Stimulated activated memory B cell treated with anti-CD40 and anti-IgM and Interleukin-4, amounts not matched to agents 10 μg/mL and 1 μg/mL and 100 μg/mL, for 72 hours (primary cell): Measurements from ENCODE around the gene SHANK1.
A peak's percentile ranks its signal among the peaks of the same experiment; 100 is the strongest.

Experiments
- ATAC-seq: fragments of 150-1000 bp; cut with Tn5 transposase; 2 replicates; pipeline ENCODE4 v1.10.0; 2021
- H3K27ac Mint-ChIP-seq: one replicate; pipeline ENCODE4 v1.8.0; 2022; ENCODE audit warnings: mild to moderate bottlenecking, mixed read lengths
- H3K27me3 Mint-ChIP-seq: one replicate; pipeline ENCODE4 v1.8.0; 2022; ENCODE audit warnings: mixed read lengths
- H3K36me3 Mint-ChIP-seq: one replicate; pipeline ENCODE4 v1.8.0; 2022; ENCODE audit warnings: mixed read lengths
- H3K4me1 Mint-ChIP-seq: one replicate; pipeline ENCODE4 v1.8.0; 2022; ENCODE audit warnings: mixed read lengths
- H3K4me3 Mint-ChIP-seq: one replicate; pipeline ENCODE4 v1.8.0; 2022; ENCODE audit warnings: mild to moderate bottlenecking, moderate library complexity, mixed read lengths
- H3K9me3 Mint-ChIP-seq: one replicate; pipeline ENCODE4 v1.8.0; 2022; ENCODE audit warnings: mixed read lengths

SHANK1 gene

GRCh38 chr19:50721441-50722137, 2.0 kb upstream of the SHANK1 start:
- peaks cover 23% of the 10 kb centered on the region for H3K4me1 Mint-ChIP-seq
- no peak overlapping the region for H3K4me3 Mint-ChIP-seq
- peaks cover 83% of the 10 kb centered on the region for H3K27me3 Mint-ChIP-seq
- H3K36me3 Mint-ChIP-seq, result no peaks in the 10 kb centered on the region
- no peak for ATAC-seq
- H3K27ac Mint-ChIP-seq, result no peak overlapping the region
- H3K9me3 Mint-ChIP-seq, result no peaks in the 10 kb centered on the region

- Mint-ChIP-seq H3K4me1 (peaks cover 23% of the 10 kb centered on the region), H3K36me3 (no peaks in the 10 kb centered on the region), H3K9me3 (no peaks in the 10 kb centered on the region), H3K27ac (no peak overlapping the region), H3K4me3 (no peak overlapping the region), H3K27me3 (peaks cover 83% of the 10 kb centered on the region)
- ATAC-seq, result no peak
These were observed 1.3 kb upstream of the SHANK1 start for GRCh38 chr19:50720921-50721381.

GRCh38 chr19:50720181-50720920, 749 bp upstream of the SHANK1 start:
- Mint-ChIP-seq H3K36me3 (no peaks in the 10 kb centered on the region), H3K9me3 (no peaks in the 10 kb centered on the region), H3K4me3 (peak overlapping the region; percentile 3), H3K4me1 (peaks cover 23% of the 10 kb centered on the region), H3K27me3 (peaks cover 83% of the 10 kb centered on the region), H3K27ac (no peak overlapping the region)
- no peak for ATAC-seq

- no peak for ATAC-seq
- no peaks in the 10 kb centered on the region for H3K36me3 Mint-ChIP-seq
- peaks cover 83% of the 10 kb centered on the region for H3K27me3 Mint-ChIP-seq
- no peaks in the 10 kb centered on the region for H3K9me3 Mint-ChIP-seq
- H3K4me1 Mint-ChIP-seq, result peaks cover 23% of the 10 kb centered on the region
- no peak overlapping the region for H3K4me3 Mint-ChIP-seq
- no peak overlapping the region for H3K27ac Mint-ChIP-seq
These were observed 525 bp downstream of the SHANK1 start for GRCh38 chr19:50719119-50719435.

- Mint-ChIP-seq H3K4me1 (peaks cover 23% of the 10 kb centered on the region), H3K27ac (no peak overlapping the region), H3K9me3 (no peaks in the 10 kb centered on the region), H3K4me3 (peak overlapping the region; percentile 58), H3K27me3 (peaks cover 83% of the 10 kb centered on the region), H3K36me3 (no peaks in the 10 kb centered on the region)
- peak; percentile 52 for ATAC-seq
These were observed 1.1 kb downstream of the SHANK1 start for GRCh38 chr19:50718255-50719118.

GRCh38 chr19:50717891-50718254, 1.7 kb downstream of the SHANK1 start:
- ATAC-seq, result no peak
- H3K4me3 Mint-ChIP-seq, result no peak overlapping the region
- H3K4me1 Mint-ChIP-seq, result peaks cover 18% of the 10 kb centered on the region
- no peak overlapping the region for H3K27ac Mint-ChIP-seq
- H3K27me3 Mint-ChIP-seq, result peaks cover 83% of the 10 kb centered on the region
- no peaks in the 10 kb centered on the region for H3K36me3 Mint-ChIP-seq
- no peaks in the 10 kb centered on the region for H3K9me3 Mint-ChIP-seq

GRCh38 chr19:50717026-50717723, 2.4 kb downstream of the SHANK1 start:
- peak overlapping the region; percentile 1 for H3K4me3 Mint-ChIP-seq
- ATAC-seq, result no peak
- H3K4me1 Mint-ChIP-seq, result peaks cover 17% of the 10 kb centered on the region
- H3K36me3 Mint-ChIP-seq, result no peaks in the 10 kb centered on the region
- peaks cover 83% of the 10 kb centered on the region for H3K27me3 Mint-ChIP-seq
- H3K27ac Mint-ChIP-seq, result no peak overlapping the region
- no peaks in the 10 kb centered on the region for H3K9me3 Mint-ChIP-seq

- no peak overlapping the region for H3K4me3 Mint-ChIP-seq
- H3K27me3 Mint-ChIP-seq, result peaks cover 83% of the 10 kb centered on the region
- H3K27ac Mint-ChIP-seq, result no peak overlapping the region
- no peak for ATAC-seq
- no peaks in the 10 kb centered on the region for H3K9me3 Mint-ChIP-seq
- H3K36me3 Mint-ChIP-seq, result no peaks in the 10 kb centered on the region
- peaks cover 17% of the 10 kb centered on the region for H3K4me1 Mint-ChIP-seq
These were observed 3.2 kb downstream of the SHANK1 start for GRCh38 chr19:50716178-50717025.

- Mint-ChIP-seq H3K9me3 (no peaks in the 10 kb centered on the region), H3K27me3 (peaks cover 85% of the 10 kb centered on the region)
These were observed 5.9 kb downstream of the SHANK1 start for GRCh38 chr19:50713556-50714236.

GRCh38 chr19:50712833-50713232, 6.8 kb downstream of the SHANK1 start:
- peaks cover 89% of the 10 kb centered on the region for H3K27me3 Mint-ChIP-seq
- no peak overlapping the region for H3K4me3 Mint-ChIP-seq
- H3K4me1 Mint-ChIP-seq, result peaks cover 9% of the 10 kb centered on the region
- no peaks in the 10 kb centered on the region for H3K9me3 Mint-ChIP-seq
- no peak overlapping the region for H3K27ac Mint-ChIP-seq
- no peak for ATAC-seq
- no peaks in the 10 kb centered on the region for H3K36me3 Mint-ChIP-seq

More at GRCh38 chr19:50713556-50714236, 5.9 kb downstream of the SHANK1 start:
- no peak overlapping the region for H3K4me3 Mint-ChIP-seq
- no peak for ATAC-seq
- peaks cover 9% of the 10 kb centered on the region for H3K4me1 Mint-ChIP-seq
- no peak overlapping the region for H3K27ac Mint-ChIP-seq
- H3K36me3 Mint-ChIP-seq, result no peaks in the 10 kb centered on the region

GRCh38 chr19:50711805-50712204, 7.8 kb downstream of the SHANK1 start:
- Mint-ChIP-seq H3K27me3 (peaks cover 89% of the 10 kb centered on the region), H3K36me3 (no peaks in the 10 kb centered on the region), H3K9me3 (peaks cover 5% of the 10 kb centered on the region), H3K4me3 (no peak overlapping the region), H3K27ac (no peak overlapping the region), H3K4me1 (no peaks in the 10 kb centered on the region)
- no peak for ATAC-seq

- Mint-ChIP-seq H3K4me3 (no peak overlapping the region), H3K27me3 (peaks cover 89% of the 10 kb centered on the region), H3K9me3 (peaks cover 9% of the 10 kb centered on the region), H3K27ac (no peak overlapping the region), H3K36me3 (no peaks in the 10 kb centered on the region), H3K4me1 (no peaks in the 10 kb centered on the region)
- no peak for ATAC-seq
These were observed 8.4 kb downstream of the SHANK1 start for GRCh38 chr19:50711196-50711595.

- no peak for ATAC-seq
- Mint-ChIP-seq H3K4me3 (no peak overlapping the region), H3K36me3 (no peaks in the 10 kb centered on the region), H3K4me1 (no peaks in the 10 kb centered on the region), H3K9me3 (peaks cover 9% of the 10 kb centered on the region), H3K27me3 (peaks cover 85% of the 10 kb centered on the region), H3K27ac (no peak overlapping the region)
These were observed 9.0 kb downstream of the SHANK1 start for GRCh38 chr19:50710612-50711011.

GRCh38 chr19:50710094-50710493, 9.5 kb downstream of the SHANK1 start:
- H3K9me3 Mint-ChIP-seq, result peaks cover 9% of the 10 kb centered on the region
- peaks cover 80% of the 10 kb centered on the region for H3K27me3 Mint-ChIP-seq
- H3K4me1 Mint-ChIP-seq, result no peaks in the 10 kb centered on the region
- no peak overlapping the region for H3K27ac Mint-ChIP-seq
- no peaks in the 10 kb centered on the region for H3K36me3 Mint-ChIP-seq
- H3K4me3 Mint-ChIP-seq, result no peak overlapping the region
- no peak for ATAC-seq
